Activated naive CD4-positive, alpha-beta T cell (primary cell): Measurements from ENCODE around the gene GSTM2.
"Not testable (repeated sequence)": the region's sequence is repeated elsewhere in the genome, so short reads cannot be mapped to it uniquely, and the experiment has no call there.

Experiments
- DNase-seq, 4 experiments: peaks; one replicate each; lab custom pipeline; 2025; lab: John Stamatoyannopoulos, UW

The GSTM2 gene

GRCh38 chr1:109678637-109679036 lies 10.8 kb downstream of the GSTM2 start:
- DNase-seq = not testable (repeated sequence)

- not testable (repeated sequence) for DNase-seq
Measured at GRCh38 chr1:109684777-109685176, 16.9 kb downstream of the GSTM2 start.

DNA sequence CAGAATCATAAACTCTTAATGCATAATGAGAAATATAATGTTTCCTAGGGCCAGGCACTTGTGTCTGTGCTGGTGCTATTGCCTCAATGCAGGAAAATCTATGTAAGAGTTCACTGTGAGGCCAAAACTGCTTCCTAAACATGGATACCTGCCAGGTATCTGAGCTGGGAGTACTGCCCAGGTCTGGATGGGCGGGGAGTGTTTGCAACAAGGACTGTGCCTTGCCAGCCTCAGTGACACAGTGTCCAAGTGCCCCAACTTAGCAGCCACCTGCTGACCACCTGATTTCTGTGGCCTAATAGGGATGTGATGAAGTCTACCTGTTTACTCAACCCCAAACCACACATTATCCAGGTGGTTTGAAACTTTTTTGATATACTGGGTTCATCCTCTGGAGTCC lies 17.5 kb downstream of the GSTM2 start:
- not testable (repeated sequence) for DNase-seq

GRCh38 chr1:109685890-109686289 lies 18.0 kb downstream of the GSTM2 start:
- DNase-seq = not testable (repeated sequence)

GRCh38 chr1:109687109-109687508 lies 19.3 kb downstream of the GSTM2 start:
- DNase-seq = not testable (repeated sequence)

- peak; percentile 20 to 84 (median 56) for DNase-seq
Measured at GRCh38 chr1:109687641-109688499, 20.0 kb downstream of the GSTM2 start, which contains the start of gene GSTM1. GSTM1 (plus strand) TSS chr1:109687817; CDS start chr1:109687874, 57 bp downstream.

DNA sequence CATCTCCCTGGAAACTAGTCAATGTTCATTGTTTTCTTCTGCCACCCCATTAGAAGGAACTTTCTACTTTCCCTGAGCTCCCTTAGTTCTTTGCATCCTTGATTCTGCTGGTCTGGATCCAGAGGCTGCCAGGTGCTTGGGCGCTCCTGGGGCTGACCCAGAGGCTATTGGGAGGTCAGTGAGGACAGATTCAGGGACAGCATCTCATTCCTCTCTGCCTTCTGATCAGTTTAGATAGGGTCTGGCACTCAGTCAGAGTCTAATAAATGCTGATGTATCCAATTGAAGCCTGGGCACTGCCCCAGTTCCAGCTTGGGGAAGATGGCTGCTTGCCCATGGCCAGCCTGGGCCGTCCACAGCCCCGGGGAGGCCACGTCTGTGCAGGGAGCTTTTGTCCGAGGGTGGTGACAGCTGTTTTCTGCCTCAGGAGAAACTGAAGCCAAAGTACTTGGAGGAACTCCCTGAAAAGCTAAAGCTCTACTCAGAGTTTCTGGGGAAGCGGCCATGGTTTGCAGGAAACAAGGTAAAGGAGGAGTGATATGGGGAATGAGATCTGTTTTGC lies 22.1 kb downstream of the GSTM2 start:
- DNase-seq = no peak

DNA sequence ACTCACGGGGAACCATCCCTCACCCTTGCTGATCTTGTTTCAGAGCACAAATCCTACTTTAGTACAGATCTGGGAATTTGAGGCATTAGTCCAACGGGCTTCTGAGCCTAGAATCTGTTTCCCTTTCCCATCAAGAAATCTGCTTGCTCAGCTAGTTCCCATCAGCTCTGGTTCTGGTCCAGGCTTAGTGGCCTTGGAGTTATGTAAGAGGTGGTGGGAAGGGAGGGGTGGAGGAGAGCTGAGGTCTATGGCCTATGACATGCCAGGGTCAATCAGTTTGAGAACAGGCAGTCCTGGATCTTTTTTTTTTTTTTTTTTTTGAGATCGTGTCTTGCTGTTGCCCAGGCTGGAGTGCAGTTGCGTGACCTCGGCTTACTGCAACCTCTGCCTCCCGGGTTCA lies 23.9 kb downstream of the GSTM2 start:
- no peak for DNase-seq

DNA sequence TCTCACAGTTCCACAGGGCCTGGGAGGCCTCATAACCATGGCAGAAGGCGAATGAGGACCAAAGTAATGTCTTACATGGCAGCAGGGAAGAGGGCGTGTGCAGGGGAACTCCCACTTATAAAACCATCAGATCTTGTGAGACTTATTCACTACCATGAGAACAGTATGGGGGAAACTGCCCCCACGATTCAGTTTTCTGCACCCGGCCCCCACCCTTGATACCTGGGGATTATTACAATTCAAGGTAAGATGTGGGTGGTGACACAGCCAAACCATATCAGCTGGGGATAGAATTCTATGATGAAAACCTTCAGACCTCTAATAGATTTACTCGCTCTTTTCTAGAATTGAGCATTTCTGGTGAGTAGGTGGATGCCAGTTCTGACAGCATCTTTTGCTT lies 26.5 kb downstream of the GSTM2 start:
- DNase-seq = not testable (repeated sequence)

DNA sequence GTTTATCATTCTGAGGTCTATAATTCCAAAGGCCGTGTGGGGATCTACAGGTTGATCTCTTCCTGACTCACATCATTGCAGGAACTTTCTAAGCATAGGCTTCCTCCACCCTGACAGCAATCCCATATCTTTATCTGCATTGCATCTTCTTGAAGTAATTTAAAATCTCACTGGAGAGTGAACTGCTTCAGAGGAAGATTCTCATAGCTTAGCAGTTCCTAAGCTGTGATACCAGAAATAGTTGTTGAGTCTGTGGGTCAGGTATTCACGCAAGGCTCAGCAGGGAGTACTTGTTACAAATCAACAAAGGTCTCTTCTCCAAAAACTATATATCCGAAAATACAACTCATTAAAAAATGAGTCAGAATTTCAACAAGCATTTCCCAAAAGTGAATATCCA lies 27.3 kb downstream of the GSTM2 start:
- DNase-seq = not testable (repeated sequence)

- no peak for DNase-seq
Measured at GRCh38 chr1:109697066-109697465, 29.2 kb downstream of the GSTM2 start.

- not testable (repeated sequence) for DNase-seq
Measured at GRCh38 chr1:109697861-109698260, 30.0 kb downstream of the GSTM2 start.

- DNase-seq = not testable (repeated sequence)
Measured at GRCh38 chr1:109702940-109703339, 35.1 kb downstream of the GSTM2 start.

DNA sequence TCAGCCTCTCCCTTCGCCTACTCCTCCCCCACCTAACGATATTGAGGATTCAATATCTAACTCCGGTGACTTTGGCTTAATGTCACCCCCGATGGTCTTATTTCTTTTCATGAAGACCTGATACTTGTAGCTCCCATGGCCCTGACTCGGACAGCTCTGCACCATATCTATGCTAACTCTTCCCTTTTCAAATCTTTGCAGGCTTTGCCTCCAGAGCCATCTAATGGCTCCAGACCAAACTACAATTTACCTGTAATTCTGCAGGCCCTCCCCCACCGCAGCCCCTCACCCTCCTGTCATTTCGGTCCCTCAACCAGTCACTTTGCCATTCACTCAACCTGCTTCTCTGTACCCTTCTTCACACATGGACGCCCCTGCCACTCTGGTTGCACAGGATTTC lies 36.3 kb downstream of the GSTM2 start:
- no peak for DNase-seq

DNA sequence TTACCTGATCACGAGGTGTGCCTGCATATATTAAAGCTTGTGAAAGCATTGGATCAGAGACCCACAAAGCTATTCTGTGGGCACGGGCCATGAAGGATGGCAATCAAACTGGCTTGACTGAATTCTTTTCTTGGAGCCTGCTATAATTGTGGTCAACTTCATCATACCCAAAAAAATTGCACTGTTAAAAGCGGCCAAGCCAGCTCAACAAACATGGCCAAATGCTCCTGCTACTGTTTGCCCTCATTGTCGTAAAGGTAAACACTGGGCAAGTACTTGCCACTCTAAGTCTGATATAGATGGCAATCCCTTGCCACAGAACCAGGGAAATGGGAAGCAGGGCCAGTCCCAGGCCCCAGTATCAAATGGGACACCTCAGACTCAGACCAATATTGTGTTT lies 37.6 kb downstream of the GSTM2 start:
- no peak for DNase-seq

DNA sequence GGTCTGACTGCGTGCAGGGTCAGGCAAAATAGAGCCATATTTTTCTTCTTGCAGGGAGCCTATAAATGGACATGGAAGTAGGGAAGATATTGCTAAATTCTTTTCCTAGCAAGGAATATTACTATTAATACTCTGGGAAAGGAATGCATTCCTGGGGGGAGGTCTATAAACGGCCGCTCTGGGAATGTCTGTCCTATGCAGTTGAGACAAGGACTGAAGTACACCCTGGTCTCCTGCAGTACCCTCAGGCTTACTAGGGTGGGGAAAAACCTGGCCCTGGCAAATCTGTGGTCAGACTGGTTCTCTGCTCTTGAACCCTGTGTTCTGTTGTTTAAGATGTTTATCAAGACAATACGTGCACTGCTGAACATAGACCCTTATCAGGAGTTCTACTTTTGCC lies 41.1 kb downstream of the GSTM2 start:
- DNase-seq = not testable (repeated sequence)

DNA sequence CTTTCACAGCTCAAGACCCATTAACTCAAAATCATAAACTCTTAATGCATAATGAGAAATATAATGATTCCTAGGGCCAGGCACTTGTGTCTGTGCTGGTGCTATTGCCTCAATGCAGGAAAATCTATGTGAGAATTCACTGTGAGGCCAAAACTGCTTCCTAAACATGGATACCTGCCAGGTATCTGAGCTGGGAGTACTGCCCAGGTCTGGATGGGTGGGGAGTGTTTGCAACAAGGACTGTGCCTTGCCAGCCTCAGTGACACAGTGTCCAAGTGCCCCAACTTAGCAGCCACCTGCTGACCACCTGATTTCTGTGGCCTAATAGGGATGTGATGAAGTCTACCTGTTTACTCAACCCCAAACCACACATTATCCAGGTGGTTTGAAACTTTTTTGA lies 42.0 kb downstream of the GSTM2 start:
- not testable (repeated sequence) for DNase-seq

DNA sequence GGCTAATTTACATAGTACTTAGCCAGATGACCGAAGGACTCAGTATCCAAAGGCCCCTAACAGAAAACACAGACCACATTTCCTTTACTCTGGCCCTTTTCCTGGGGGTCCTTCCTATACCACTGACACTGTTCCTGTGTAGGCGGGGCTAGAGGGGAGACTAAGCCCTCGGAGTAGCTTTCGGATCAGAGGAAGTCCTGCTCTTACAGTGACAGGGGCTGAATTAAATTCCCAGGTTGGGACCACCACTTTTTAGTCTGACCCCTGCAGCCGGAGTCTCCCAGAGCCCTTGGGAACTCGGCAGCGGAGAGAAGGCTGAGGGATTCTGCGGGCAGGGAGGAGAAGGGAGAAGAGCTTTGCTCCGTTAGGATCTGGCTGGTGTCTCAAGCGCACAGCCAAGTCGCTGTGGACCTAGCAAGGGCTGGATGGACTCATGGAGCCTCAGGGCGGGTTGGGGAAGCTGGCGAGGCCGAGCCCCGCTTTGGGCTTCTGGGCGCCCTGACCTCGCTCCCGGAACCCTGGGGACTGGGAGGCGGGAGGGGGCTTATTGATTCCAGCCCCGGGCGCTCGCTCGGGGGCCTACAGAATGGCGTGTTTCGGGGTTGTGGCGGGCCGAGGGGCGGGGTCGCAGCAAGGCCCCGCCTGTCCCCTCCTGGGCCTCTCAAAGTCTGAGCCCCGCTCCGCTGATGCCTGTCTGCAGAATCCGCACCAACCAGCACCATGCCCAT lies 43.9 kb downstream of the GSTM2 start, which contains the start of gene GSTM5:
GSTM5 (plus strand) TSS at position 659 of the 728 bp plus-strand sequence; CDS start at position 721, 62 bp downstream.
- DNase-seq = not testable (repeated sequence)

GRCh38 chr1:109712321-109712864 lies 44.5 kb downstream of the GSTM2 start:
- no peak for DNase-seq

DNA sequence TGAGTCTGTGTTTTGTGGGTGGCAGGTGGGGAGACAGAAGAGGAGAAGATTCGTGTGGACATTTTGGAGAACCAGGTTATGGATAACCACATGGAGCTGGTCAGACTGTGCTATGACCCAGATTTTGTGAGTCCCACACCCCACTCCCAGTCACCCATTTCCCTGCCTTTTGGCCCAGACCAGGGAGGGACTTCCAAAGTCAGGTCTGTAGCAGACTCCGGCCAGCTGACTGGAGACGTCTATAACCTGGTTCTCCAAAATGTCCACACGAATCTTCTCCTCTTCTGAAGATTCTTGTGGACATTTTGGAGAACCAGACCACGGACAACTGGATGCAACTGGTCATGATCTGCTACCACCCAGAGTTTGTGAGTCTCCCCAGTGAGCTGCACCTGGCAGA lies 45.8 kb downstream of the GSTM2 start:
- no peak for DNase-seq

DNA sequence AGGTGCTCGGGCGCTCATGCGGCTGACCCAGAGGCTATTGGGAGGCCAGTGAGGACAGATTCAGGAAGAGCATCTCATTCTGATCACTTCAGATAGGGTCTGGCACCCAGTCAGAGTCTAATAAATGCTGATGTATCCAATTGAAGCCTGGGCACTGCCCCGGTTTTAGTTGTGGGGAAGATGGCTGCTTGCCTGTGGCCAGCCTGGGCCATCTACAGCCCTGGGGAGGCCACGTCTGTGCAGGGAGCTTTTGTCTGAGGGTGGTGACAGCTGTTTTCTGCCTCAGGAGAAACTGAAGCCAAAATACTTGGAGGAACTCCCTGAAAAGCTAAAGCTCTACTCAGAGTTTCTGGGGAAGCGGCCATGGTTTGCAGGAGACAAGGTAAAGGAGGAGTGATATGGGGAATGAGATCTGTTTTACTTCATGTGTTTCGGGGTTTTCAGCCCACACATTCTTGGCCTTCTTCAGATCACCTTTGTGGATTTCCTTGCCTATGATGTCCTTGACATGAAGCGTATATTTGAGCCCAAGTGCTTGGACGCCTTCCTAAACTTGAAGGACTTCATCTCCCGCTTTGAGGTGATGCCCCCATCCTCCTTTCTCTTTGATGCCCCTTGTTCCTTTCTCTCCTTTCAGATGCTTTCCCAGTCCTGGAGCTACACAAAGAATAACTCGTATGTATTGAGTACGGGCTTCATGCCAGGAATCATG lies 47.0 kb downstream of the GSTM2 start:
- DNase-seq = no peak

DNA sequence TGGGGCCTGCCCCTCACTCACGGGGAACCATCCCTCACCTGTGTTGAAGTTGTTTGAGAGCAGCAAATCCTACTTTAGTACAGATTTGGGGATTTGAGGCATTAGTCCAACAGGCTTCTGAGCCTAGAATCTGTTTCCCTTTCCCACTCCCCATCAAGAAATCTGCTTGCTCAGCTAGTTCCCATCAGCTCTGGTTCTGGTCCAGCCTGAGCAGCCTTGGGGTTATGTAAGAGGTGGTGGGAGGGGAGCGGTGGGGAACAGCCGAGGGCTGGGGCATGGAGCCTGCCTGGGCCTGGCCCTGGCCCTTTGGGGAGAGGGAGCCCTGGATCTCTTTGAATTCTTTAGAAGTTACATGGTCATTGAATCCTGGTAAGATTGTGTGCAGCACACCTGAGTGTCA lies 48.3 kb downstream of the GSTM2 start:
- no peak for DNase-seq
